Panc1 (cell line): ENCODE results near the gene HPCAL1.

ENCODE experiments used
- POLR2AphosphoS5 ChIP-seq: IDR thresholded peaks from 2 replicates; pipeline ENCODE4 v1.6.1; 2012; ENCODE audit warnings: mild to moderate bottlenecking, low read depth, low read length, moderate library complexity
- SIN3A ChIP-seq: IDR thresholded peaks from 2 replicates; pipeline ENCODE4 v1.6.1; 2012; ENCODE audit warnings: low read depth, mild to moderate bottlenecking, low read length, moderate library complexity, borderline replicate concordance; ENCODE audit not compliant: insufficient read depth
- TCF7L2 ChIP-seq: IDR thresholded peaks from 2 replicates; pipeline ENCODE4 v1.6.1; 2011; ENCODE audit warnings: mild to moderate bottlenecking, low read depth, low read length, inconsistent platforms
- TF ChIP-seq, protein P1 (sequence below): fragments of 450-650 bp; IDR thresholded peaks from 2 replicates; pipeline ENCODE4 v1.5.1; 2017; ENCODE audit warnings: mild to moderate bottlenecking
- TF ChIP-seq, protein P2 (sequence below), 2 experiments: IDR thresholded peaks; 2 replicates each; pipeline ENCODE4 v1.6.1; 2011 to 2012; ENCODE audit warnings: low read depth in 2 of 2, control low read depth in 1 of 2, low read length in 1 of 2, mild to moderate bottlenecking in 1 of 2, moderate library complexity in 1 of 2; ENCODE audit not compliant: insufficient read depth in 1 of 2

DNA sequence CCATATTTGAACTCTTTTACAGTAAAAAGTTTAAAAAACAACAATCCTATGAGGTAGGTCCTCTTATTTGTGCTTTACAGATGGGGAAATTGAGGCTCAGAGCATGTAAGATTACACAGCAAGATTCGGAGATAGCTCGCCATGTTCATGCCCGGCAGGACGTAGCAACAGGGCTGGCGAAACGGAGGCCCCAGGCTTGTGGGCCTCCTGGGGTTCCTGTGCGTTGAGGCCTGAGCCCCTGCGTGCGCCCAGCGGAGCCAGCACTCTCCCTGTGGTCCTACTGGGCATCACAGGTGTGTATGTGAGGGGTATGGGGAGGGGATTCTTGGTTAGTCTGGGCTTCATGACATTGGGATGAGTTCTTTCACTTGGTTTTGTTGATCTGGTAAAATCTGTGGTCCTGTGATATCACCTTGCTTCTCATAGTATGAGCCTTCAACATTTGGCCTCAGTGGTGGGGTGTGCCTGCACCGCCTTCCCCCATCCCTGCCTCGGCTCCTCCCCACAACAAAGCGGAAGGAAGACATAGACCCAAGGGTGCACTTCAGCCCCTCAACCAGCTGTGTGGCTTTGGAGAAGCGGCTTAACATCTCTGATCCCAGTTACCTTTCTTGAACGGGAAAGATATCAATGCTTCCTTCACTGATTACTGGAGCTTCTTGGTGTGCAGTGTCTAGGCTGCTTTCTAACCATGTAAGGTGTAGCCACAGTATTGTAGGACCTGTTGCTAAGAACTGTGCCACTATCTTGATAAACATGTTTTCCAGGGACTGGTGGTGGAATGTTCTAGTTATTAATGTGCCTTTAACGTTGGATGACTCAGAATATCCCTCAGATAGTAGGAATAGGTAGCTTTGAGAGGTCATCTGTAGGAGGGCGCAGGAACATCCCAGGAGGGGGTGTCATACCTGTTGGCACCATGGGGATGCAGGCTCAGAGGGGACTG, 37.2 kb downstream of the HPCAL1 start:
- TF ChIP-seq, protein P1, sequence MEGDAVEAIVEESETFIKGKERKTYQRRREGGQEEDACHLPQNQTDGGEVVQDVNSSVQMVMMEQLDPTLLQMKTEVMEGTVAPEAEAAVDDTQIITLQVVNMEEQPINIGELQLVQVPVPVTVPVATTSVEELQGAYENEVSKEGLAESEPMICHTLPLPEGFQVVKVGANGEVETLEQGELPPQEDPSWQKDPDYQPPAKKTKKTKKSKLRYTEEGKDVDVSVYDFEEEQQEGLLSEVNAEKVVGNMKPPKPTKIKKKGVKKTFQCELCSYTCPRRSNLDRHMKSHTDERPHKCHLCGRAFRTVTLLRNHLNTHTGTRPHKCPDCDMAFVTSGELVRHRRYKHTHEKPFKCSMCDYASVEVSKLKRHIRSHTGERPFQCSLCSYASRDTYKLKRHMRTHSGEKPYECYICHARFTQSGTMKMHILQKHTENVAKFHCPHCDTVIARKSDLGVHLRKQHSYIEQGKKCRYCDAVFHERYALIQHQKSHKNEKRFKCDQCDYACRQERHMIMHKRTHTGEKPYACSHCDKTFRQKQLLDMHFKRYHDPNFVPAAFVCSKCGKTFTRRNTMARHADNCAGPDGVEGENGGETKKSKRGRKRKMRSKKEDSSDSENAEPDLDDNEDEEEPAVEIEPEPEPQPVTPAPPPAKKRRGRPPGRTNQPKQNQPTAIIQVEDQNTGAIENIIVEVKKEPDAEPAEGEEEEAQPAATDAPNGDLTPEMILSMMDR, result no peak
- TF ChIP-seq, protein P2, sequence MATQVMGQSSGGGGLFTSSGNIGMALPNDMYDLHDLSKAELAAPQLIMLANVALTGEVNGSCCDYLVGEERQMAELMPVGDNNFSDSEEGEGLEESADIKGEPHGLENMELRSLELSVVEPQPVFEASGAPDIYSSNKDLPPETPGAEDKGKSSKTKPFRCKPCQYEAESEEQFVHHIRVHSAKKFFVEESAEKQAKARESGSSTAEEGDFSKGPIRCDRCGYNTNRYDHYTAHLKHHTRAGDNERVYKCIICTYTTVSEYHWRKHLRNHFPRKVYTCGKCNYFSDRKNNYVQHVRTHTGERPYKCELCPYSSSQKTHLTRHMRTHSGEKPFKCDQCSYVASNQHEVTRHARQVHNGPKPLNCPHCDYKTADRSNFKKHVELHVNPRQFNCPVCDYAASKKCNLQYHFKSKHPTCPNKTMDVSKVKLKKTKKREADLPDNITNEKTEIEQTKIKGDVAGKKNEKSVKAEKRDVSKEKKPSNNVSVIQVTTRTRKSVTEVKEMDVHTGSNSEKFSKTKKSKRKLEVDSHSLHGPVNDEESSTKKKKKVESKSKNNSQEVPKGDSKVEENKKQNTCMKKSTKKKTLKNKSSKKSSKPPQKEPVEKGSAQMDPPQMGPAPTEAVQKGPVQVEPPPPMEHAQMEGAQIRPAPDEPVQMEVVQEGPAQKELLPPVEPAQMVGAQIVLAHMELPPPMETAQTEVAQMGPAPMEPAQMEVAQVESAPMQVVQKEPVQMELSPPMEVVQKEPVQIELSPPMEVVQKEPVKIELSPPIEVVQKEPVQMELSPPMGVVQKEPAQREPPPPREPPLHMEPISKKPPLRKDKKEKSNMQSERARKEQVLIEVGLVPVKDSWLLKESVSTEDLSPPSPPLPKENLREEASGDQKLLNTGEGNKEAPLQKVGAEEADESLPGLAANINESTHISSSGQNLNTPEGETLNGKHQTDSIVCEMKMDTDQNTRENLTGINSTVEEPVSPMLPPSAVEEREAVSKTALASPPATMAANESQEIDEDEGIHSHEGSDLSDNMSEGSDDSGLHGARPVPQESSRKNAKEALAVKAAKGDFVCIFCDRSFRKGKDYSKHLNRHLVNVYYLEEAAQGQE (IDR thresholded peaks at IDR 0.05; ENCODE audit: insufficient read depth in 1 of 2, low read depth in 2 of 2, low read length in 1 of 2), result no peak
- TF ChIP-seq POLR2AphosphoS5 (no peak), TCF7L2 (no peak), SIN3A (no peak)
